Measurements from ENCODE around the gene MICAL3. TPM values are rescaled to one million over a fixed set of nuclear protein-coding genes. Genes with fewer than 3 reads are reported as not detected.

Gene MICAL3
- total and polyA plus RNA-seq, 9 of the 15 experiments (the other 6 are each of a cell fraction or from before 2014, with no cell fraction given): 0.53 to 32.1 (median 12.3) TPM

- TF ChIP-seq SFPQ (IDR thresholded peaks at IDR 0.05; ENCODE audit: low read depth, low read length): no peak
- TF ChIP-seq HDGF (IDR thresholded peaks at IDR 0.05): no peak
- no peak for TF ChIP-seq CSDE1 (IDR thresholded peaks at IDR 0.05)
- no peak for TF ChIP-seq SLC30A9 (CRISPR knock-in tag; IDR thresholded peaks at IDR 0.05)
- TF ChIP-seq RCOR1 (IDR thresholded peaks at IDR 0.05; ENCODE audit: borderline replicate concordance in 1 of 2, low read depth in 2 of 2, low read length in 2 of 2): peak in 1 of 2 experiments; percentile 74; a peak in 1 of 4 replicates
- TF ChIP-seq SMAD4 (CRISPR knock-in tag; conservative IDR thresholded peaks at IDR 0.05): peak; percentile 53
- TF ChIP-seq RBFOX2 (IDR thresholded peaks at IDR 0.05; ENCODE audit: low read depth, low read length): peak; percentile 52
- TF ChIP-seq PYGO2 (tag; IDR thresholded peaks at IDR 0.05): no peak
- no peak for TF ChIP-seq ZFX (CRISPR knock-in tag; IDR thresholded peaks at IDR 0.05)
- no peak for TF ChIP-seq ZBTB9 (CRISPR knock-in tag; IDR thresholded peaks at IDR 0.05)
- TF ChIP-seq ZNF347 (CRISPR knock-in tag; IDR thresholded peaks at IDR 0.05; ENCODE audit: low read depth): no peak
- TF ChIP-seq THAP12 (CRISPR knock-in tag; IDR thresholded peaks at IDR 0.05): no peak
- no peak for TF ChIP-seq NCOA2 (IDR thresholded peaks at IDR 0.05; ENCODE audit: partially characterized antibody in 2 of 2)
- no peak for TF ChIP-seq FOS (IDR thresholded peaks at IDR 0.05; ENCODE audit: extremely low read depth, insufficient read length)
- TF ChIP-seq YY1 (IDR thresholded peaks at IDR 0.05; ENCODE audit: borderline replicate concordance in 1 of 3, control insufficient read depth in 1 of 3, extremely low read depth in 1 of 3, insufficient read depth in 3 of 3, insufficient read length in 1 of 3, insufficient replicate concordance in 2 of 3, low read depth in 1 of 3, low read length in 2 of 3): peak in 2 of 3 experiments; percentile 32 to 37
- no peak for TF ChIP-seq ZNF644 (tag; IDR thresholded peaks at IDR 0.05; ENCODE audit: low read depth)
Measured at GRCh38 chr22:17785185-17786184, 238.9 kb downstream of the MICAL3 start (continued).

All from K562 (cell line).